CD4-positive, alpha-beta T cell treated with Interleukin-10 for 1 hour (primary cell): ENCODE data around the gene AEBP2.
"Not testable (repeated sequence)": the region's sequence is repeated elsewhere in the genome, so short reads cannot be mapped to it uniquely, and the experiment has no call there.

ENCODE experiments used
- DNase-seq: peaks from one replicate; pipeline ENCODE4 v3.0.0-alpha.2; 2020

AEBP2 gene

GRCh38 chr12:19421503-19422282 lies 17.6 kb upstream of the AEBP2 start:
- DNase-seq: no peak

- DNase-seq: no peak
Observed at GRCh38 chr12:19423166-19423930, 15.9 kb upstream of the AEBP2 start.

GRCh38 chr12:19428246-19428645 lies 11.0 kb upstream of the AEBP2 start:
- DNase-seq: no peak

GRCh38 chr12:19429491-19429890 lies 9.8 kb upstream of the AEBP2 start:
- DNase-seq: not testable (repeated sequence)

GRCh38 chr12:19430988-19431387 lies 8.3 kb upstream of the AEBP2 start:
- DNase-seq: no peak

- DNase-seq: no peak
Observed at GRCh38 chr12:19431407-19432308, 7.6 kb upstream of the AEBP2 start.

GRCh38 chr12:19432309-19433170 lies 6.8 kb upstream of the AEBP2 start:
- DNase-seq: no peak

- DNase-seq: no peak
Observed at GRCh38 chr12:19434538-19434937, 4.8 kb upstream of the AEBP2 start.

GRCh38 chr12:19435831-19436497 lies 3.3 kb upstream of the AEBP2 start:
- no peak for DNase-seq

- no peak for DNase-seq
Observed at GRCh38 chr12:19436931-19437330, 2.4 kb upstream of the AEBP2 start.

- no peak for DNase-seq
Observed at GRCh38 chr12:19437996-19438395, 1.3 kb upstream of the AEBP2 start.

- DNase-seq: peak; percentile 66
Observed at GRCh38 chr12:19440019-19440858, 947 bp downstream of the AEBP2 start.

- no peak for DNase-seq
Observed at GRCh38 chr12:19440916-19441315, 1.6 kb downstream of the AEBP2 start.

- DNase-seq: no peak
Observed at GRCh38 chr12:19443585-19443984, 4.3 kb downstream of the AEBP2 start.

- no peak for DNase-seq
Observed at GRCh38 chr12:19444097-19444496, 4.8 kb downstream of the AEBP2 start.

GRCh38 chr12:19447386-19447785 lies 8.1 kb downstream of the AEBP2 start:
- DNase-seq: no peak

- no peak for DNase-seq
Observed at GRCh38 chr12:19449814-19450213, 10.5 kb downstream of the AEBP2 start.

- DNase-seq: no peak
Observed at GRCh38 chr12:19450362-19450761, 11.1 kb downstream of the AEBP2 start.

GRCh38 chr12:19451196-19451595 lies 11.9 kb downstream of the AEBP2 start:
- DNase-seq: no peak

- DNase-seq: no peak
Observed at GRCh38 chr12:19453961-19454360, 14.7 kb downstream of the AEBP2 start.

- DNase-seq: no peak
Observed at GRCh38 chr12:19454837-19455236, 15.5 kb downstream of the AEBP2 start.
